ENCODE results near the gene GSDME.
"Not testable (repeated sequence)": the region's sequence is repeated elsewhere in the genome, so short reads cannot be mapped to it uniquely, and the experiment has no call there.

GSDME gene

GRCh38 chr7:24741679-24742505 is 15.4 kb downstream of the GSDME start:
- DNase-seq (ENCODE audit: low read depth, low spot score) = peak; percentile 82

GRCh38 chr7:24740871-24741270 is 16.4 kb downstream of the GSDME start:
- no peak for DNase-seq (ENCODE audit: low read depth, low spot score)

DNA sequence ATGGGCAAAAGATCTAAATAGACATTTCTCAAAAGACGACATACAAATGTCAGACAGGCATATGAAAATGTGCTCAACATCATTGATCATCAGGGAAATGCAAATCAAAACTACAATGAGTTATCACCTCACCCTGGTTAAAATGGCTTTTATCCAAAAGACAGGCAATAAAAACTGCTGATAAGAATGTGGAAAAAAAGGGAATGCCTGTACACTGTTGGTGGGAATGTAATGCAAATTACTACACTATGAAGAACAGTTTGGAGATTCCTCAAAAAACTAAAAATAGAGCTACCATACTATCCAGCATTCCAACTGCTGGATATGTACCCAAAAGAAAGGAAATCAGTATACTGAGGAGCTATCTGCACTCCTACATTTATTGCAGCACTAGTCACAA is 18.0 kb downstream of the GSDME start:
- no peak for DNase-seq (ENCODE audit: low read depth, low spot score)

DNA sequence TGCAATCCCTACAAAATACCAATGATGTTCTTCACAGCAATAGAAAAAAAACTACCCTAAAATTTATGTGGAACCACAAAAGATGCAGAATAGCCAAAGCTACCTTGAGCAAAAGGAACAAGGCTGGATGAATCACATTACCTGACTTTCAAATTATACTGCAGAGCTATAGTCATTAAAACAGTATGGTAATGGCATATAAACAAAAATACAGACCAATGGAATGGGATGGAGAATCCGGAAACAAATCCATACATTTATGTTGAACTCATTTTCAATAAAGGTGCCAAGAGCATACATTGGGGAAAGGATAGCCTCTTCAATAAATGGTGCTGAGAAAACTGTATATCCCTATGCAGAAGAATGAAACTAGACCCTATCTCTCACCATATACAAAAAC is 18.7 kb downstream of the GSDME start:
- DNase-seq (ENCODE audit: low read depth, low spot score) = no peak

DNA sequence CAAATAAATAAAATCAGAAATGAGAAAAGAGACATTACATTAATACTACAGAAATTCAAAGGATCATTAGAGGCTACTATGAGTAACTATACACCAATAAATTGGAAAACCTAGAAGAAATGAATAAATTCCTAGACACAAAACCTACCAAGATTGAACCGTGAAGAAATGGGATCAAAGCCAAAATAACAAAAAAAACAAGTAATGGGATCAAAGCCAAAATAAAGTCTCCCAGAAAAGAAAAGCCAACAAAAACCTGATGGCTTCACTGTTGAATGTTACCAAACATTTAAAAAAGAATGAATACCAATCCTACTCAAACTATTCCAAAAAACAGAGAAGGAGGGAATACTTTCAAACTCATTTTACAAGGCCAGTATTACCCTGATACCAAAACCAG is 20.0 kb downstream of the GSDME start:
- DNase-seq (ENCODE audit: low read depth, low spot score) = no peak

DNA sequence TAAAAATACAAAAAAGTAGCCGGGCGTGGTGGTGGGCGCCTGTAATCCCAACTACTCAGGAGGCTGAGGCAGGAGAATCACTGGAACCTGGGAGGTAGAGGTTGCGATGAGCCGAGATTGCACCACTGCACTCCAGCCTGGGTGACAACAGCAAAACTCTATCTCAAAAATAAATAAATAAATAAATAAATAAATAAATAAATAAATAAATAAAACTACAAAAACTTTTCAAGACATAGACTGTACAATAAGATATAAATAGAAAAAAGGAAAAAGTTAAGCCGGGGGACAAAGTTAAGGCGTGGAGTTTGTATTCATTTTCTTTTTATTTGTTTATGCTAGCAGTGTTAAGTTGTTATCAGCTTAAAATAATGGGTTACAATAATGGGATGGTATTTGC is 21.7 kb downstream of the GSDME start:
- DNase-seq (ENCODE audit: low read depth, low spot score) = not testable (repeated sequence)

- no peak for DNase-seq (ENCODE audit: low read depth, low spot score)
Measured at GRCh38 chr7:24734306-24734705, 23.0 kb downstream of the GSDME start.

DNA sequence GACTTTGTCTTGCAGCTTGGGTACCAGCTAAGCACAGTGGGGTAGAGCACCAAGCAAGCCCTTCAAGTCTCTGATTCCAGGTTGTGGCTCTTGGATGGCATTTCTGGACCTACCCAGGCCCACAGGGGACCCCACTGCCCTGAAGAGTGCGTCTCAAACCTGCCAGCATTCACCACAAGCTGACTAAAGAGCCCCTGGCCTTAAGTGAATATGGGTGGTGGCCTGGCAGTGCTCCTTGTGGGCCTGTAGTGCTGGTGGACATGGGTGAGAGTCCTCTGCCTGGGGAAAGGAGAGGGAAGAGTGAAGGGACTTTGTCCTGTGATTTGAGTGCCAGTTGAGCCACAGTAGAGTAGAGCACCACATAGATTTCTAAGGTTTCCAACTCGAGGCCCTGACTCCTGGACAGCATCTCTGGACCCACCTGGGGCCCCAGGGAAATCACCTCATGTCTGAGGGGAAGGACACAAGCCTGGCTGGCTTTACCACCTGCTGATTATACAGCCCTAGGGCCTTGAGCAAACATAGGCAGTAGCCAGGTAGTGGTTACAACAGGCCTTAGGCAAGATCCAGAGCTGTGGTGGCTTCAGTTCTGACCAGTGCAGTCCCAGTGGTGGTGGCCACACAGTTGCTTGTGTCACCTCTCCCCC is 23.7 kb downstream of the GSDME start:
- no peak for DNase-seq (ENCODE audit: low read depth, low spot score)

GRCh38 chr7:24732646-24733413 is 24.4 kb downstream of the GSDME start:
- DNase-seq (ENCODE audit: low read depth, low spot score) = no peak

DNA sequence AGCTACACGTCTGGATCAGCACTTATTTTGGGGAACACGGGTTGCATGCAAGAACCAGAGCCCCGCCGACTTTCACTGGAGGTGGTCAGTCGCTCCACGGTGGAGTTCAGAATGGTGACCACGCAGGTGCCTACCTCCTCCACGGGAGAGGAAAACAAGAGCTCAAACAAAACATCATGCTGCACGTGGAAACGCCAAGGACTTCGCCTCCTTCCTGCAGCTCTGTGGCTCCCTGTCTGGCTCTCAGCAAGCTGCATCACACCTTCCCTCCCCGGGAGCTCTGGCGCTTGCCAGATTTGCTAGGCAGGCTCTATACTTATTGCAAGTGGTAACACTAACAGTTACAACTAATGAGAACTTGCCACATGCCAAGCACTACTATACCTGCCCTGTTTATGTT is 26.0 kb downstream of the GSDME start:
- DNase-seq (ENCODE audit: low read depth, low spot score) = no peak

GRCh38 chr7:24730018-24730369 is 27.3 kb downstream of the GSDME start:
- no peak for DNase-seq (ENCODE audit: low read depth, low spot score)

DNA sequence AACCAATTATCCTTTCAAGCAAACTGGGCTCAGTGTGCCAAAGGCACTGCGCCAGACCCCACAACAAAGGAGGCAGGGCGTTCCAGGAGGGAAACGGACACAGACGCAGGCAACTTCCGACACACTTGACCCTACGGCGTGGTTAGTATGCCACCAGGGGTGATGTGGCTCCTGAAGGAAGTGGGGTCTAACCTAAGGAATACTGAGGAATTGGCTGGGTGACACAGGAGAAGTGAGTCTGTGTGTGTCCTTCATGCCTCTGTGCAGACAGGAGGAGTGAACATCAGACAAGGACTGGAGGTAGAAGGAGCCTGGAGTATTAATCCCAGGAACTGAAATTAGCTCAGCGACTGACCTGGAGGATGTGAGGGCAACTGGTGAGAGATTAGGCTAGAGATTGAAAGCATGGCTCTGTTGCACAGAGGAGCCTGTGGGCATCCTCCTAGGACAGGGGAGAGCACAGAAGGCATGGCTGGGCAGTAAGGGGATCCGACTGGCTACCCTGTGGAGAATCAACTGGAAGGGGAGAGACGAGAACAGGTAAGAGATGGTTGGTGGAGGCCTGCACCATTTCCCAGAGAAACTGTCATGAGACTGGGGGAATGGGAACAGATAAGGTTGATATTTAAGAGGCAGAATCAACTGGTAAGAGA is 27.8 kb downstream of the GSDME start:
- no peak for DNase-seq (ENCODE audit: low read depth, low spot score)

- no peak for DNase-seq (ENCODE audit: low read depth, low spot score)
Measured at GRCh38 chr7:24728503-24729364, 28.5 kb downstream of the GSDME start.

- DNase-seq (ENCODE audit: low read depth, low spot score) = no peak
Measured at GRCh38 chr7:24728121-24728500, 29.2 kb downstream of the GSDME start.

DNA sequence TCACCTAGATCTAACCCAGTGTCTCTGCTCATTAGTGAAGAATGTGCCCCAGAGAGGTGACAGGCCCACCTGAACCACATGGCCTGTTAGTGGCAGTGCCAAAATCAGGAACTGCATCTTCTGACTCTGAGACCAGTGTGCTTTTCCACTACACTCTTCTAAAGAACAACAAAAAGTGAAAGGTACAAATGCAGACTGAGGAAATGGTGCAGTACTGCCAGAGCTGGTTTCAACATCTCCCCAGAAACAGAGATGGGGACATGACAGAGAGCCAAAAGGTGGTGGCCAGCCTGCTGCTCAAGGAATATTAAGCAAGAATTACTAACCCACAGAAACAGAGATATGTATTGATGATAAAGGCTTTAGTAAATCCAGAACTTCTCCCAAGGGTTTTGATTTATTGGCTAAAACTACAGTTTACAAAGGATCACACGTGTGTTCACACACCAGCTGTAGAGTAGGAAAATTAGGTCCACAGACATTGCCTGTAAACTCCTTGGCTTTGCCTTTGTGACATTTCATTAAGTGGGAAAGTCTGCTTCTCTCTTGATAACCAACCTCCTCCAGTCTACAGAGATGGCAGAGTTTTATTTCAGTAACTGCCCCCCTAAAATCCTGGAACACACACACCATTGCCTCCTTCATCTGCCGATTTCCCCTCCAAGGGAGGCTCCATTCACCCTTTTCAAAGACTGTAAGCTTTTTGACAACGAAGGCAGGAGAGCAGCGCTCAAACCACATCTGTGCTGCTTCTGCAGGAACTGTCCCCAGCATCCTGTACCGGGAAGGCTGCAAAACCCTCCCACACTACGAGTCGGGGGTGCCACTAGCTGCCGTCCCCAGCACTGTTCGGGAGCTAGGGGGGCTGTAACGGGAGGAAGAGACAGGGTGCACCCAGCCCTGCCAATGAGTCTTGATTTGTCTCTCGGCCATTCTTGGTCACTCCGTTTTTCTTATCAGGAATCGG is 29.8 kb downstream of the GSDME start:
- no peak for DNase-seq (ENCODE audit: low read depth, low spot score)

GRCh38 chr7:24725554-24726241 is 31.6 kb downstream of the GSDME start:
- no peak for DNase-seq (ENCODE audit: low read depth, low spot score)

DNA sequence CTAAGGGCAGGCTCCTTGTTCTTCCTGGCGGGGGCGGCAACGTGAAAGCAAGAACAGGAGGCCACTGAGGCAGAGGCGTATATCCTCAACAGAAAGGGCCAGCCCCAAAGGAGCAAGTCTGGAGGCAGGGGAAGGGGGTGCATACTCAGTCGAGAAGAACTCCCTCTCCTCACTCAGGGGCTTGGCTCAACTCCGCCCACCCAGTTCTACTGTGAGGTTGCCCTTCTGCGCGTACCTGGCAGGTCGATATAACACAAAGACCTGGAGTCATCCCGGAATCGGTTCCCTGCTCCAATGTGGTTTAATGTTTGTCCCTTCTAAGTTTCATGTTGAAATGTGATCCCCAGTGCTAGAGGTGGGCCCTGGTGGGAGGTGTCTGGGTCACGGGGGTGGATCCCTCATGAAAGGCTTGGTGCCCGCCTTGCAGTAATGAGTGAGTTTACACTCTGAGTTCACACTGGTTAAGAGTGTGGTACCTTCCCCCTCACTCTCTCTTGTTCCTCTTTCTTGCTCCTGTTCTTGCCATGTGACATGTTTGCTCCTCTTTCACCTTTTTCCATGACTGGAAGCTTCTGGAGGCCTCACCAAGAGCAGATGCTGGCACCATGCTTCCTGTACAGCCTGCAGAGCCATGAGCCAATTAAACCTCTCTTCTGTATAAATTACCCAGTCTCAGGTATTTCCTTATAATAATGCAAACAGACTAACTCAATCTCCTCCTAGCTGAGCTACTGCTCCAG is 32.6 kb downstream of the GSDME start:
- no peak for DNase-seq (ENCODE audit: low read depth, low spot score)

- DNase-seq (ENCODE audit: low read depth, low spot score) = no peak
Measured at GRCh38 chr7:24723178-24723530, 34.1 kb downstream of the GSDME start.

Data from brain pericyte (primary cell).